Prostate gland (tissue), 2 donors: ENCODE results near the gene IGSF1. TPM values are rescaled to one million over a fixed set of nuclear protein-coding genes. Genes with fewer than 3 reads are reported as not detected.
A peak's percentile ranks its signal among the peaks of the same experiment; 100 is the strongest.

Experiments
- DNase-seq: peaks from one replicate; pipeline ENCODE4 v3.0.0-alpha.2; 2019; ENCODE audit warnings: low spot score
- H3K27ac ChIP-seq, 2 donors: fragments of 200-600 bp; sonication (generic); 2 replicates each; pipeline ENCODE4 v1.5.1; 2017 to 2019
- H3K27me3 ChIP-seq: fragments of 200-600 bp; sonication (generic); replicated peaks from 2 replicates; pipeline ENCODE4 v1.5.1; 2019; ENCODE audit not compliant: insufficient read depth
- H3K36me3 ChIP-seq, 2 donors: fragments of 200-600 bp; sonication (generic); 1 replicate in 1 of 2; 2 replicates in 1 of 2; pipeline versions ENCODE4 v1.5.1 to v1.8.1; 2017 to 2019
- H3K4me1 ChIP-seq: fragments of 200-600 bp; sonication (generic); replicated peaks from 2 replicates; pipeline ENCODE4 v1.5.1; 2019
- H3K4me3 ChIP-seq, 2 donors: fragments of 200-600 bp; sonication (generic); 2 replicates each; pipeline ENCODE4 v1.5.1; 2017 to 2019
- H3K9me3 ChIP-seq: fragments of 200-600 bp; sonication (generic); 2 replicates; pipeline ENCODE4 v1.5.1; 2017
- POLR2A ChIP-seq: fragments of 450-650 bp; IDR thresholded peaks from one replicate; pipeline ENCODE4 v1.6.1; 2016; ENCODE audit warnings: antibody characterized with exemption, mild to moderate bottlenecking
- POLR2AphosphoS5 ChIP-seq: sonication (generic); formaldehyde crosslinking; IDR thresholded peaks from one replicate; pipeline ENCODE4 v1.6.1; 2017; ENCODE audit warnings: antibody characterized with exemption
- WGBS: methylation state at CpG from one replicate; pipeline ENCODE4 v1.1.5; 2018; 5-methylcytosine and 5-hydroxymethylcytosine counted together
- intact Hi-C: fragments of 100-400 bp; cut with DNase I; formaldehyde crosslinking; loops from one replicate; pipeline ENCODE4 v1.14.2; 2022
- total RNA-seq, 2 donors: library from RNA; depleted of rRNA; stranded (reverse); fragments of >200 nt; gene quantifications; one replicate each; pipeline ENCODE4 v1.1.0, GENCODE V29; 2016
- TF ChIP-seq, protein P1 (sequence below), 4 experiments: fragments of 200-600 bp in 2 of 4; fragments of 450-650 bp in 2 of 4; sonication (generic) in 2 of 4; IDR thresholded peaks; 1 replicate in 3 of 4; 2 replicates in 1 of 4; pipeline ENCODE4 v1.5.1; 2016 to 2019; ENCODE audit warnings: antibody characterized with exemption in 4 of 4, mild to moderate bottlenecking in 2 of 4, moderate library complexity in 2 of 4

IGSF1 gene, protein sequence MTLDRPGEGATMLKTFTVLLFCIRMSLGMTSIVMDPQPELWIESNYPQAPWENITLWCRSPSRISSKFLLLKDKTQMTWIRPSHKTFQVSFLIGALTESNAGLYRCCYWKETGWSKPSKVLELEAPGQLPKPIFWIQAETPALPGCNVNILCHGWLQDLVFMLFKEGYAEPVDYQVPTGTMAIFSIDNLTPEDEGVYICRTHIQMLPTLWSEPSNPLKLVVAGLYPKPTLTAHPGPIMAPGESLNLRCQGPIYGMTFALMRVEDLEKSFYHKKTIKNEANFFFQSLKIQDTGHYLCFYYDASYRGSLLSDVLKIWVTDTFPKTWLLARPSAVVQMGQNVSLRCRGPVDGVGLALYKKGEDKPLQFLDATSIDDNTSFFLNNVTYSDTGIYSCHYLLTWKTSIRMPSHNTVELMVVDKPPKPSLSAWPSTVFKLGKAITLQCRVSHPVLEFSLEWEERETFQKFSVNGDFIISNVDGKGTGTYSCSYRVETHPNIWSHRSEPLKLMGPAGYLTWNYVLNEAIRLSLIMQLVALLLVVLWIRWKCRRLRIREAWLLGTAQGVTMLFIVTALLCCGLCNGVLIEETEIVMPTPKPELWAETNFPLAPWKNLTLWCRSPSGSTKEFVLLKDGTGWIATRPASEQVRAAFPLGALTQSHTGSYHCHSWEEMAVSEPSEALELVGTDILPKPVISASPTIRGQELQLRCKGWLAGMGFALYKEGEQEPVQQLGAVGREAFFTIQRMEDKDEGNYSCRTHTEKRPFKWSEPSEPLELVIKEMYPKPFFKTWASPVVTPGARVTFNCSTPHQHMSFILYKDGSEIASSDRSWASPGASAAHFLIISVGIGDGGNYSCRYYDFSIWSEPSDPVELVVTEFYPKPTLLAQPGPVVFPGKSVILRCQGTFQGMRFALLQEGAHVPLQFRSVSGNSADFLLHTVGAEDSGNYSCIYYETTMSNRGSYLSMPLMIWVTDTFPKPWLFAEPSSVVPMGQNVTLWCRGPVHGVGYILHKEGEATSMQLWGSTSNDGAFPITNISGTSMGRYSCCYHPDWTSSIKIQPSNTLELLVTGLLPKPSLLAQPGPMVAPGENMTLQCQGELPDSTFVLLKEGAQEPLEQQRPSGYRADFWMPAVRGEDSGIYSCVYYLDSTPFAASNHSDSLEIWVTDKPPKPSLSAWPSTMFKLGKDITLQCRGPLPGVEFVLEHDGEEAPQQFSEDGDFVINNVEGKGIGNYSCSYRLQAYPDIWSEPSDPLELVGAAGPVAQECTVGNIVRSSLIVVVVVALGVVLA (N-terminal part only)
- total RNA-seq, result 10 to 100 TPM in 1 of 2 donors, 1 to 10 TPM in 1; 1.5 to 11.0 TPM

DNA sequence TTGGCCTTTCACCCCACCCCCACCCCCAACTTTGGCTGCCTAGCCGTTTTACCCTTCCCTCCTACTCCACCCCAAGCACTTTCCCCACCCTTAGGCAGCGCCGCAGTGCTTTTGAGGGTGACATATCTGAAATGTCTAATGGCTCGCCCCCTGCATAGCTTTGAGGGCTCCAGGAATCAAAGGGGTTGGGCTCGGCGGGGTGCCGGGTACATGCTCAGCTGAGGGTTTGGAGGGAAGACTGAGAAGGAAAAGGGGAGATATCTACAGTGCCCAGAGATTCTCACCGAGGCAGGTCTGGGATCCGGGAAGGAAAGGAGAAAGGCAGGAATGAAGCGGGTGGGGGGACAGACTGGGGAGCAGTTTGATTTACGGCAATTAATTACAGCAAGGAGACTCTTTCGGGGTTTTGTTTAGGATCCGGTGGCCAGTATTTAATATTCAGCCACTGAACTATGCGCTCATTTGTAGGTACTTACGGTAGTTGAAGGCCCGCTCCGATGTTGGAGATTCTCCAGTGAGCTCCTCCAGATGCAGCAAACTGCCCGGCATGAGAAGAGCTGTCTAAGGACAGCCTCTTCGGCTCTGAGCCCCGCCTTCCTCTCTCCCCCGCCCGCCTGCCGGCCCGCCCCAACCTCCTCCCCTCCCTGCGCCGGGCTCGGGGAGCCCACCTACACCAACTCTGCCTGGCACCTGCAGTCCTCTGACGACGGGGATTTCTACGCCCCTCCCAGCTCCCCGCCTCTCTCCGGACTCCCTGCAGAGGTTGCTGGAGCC is at the start of gene IGSF1:
TSS of gene IGSF1 (minus strand) at position 569 of the 774 bp plus-strand sequence. CDS start 2,632 bp downstream, outside the sequence.
- no peaks in the 10 kb centered on the region for H3K9me3 ChIP-seq
- 0% methylated on average over 15 of the region's 32 CpGs for WGBS
- DNase-seq, result peak; percentile 4
- no peaks in the 10 kb centered on the region for H3K36me3 ChIP-seq
- H3K4me1 ChIP-seq, result no peaks in the 10 kb centered on the region
- H3K27me3 ChIP-seq, result no peaks in the 10 kb centered on the region
- H3K4me3 ChIP-seq, result no peak within 1 kb of the TSS
- intact Hi-C loops, result no loop called here
- TF ChIP-seq, protein P1, sequence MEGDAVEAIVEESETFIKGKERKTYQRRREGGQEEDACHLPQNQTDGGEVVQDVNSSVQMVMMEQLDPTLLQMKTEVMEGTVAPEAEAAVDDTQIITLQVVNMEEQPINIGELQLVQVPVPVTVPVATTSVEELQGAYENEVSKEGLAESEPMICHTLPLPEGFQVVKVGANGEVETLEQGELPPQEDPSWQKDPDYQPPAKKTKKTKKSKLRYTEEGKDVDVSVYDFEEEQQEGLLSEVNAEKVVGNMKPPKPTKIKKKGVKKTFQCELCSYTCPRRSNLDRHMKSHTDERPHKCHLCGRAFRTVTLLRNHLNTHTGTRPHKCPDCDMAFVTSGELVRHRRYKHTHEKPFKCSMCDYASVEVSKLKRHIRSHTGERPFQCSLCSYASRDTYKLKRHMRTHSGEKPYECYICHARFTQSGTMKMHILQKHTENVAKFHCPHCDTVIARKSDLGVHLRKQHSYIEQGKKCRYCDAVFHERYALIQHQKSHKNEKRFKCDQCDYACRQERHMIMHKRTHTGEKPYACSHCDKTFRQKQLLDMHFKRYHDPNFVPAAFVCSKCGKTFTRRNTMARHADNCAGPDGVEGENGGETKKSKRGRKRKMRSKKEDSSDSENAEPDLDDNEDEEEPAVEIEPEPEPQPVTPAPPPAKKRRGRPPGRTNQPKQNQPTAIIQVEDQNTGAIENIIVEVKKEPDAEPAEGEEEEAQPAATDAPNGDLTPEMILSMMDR (IDR thresholded peaks at IDR 0.05), result no peak
- TF ChIP-seq POLR2AphosphoS5, result no peak
- TF ChIP-seq POLR2A, result no peak
- no peak within 1 kb of the TSS for H3K27ac ChIP-seq

DNA sequence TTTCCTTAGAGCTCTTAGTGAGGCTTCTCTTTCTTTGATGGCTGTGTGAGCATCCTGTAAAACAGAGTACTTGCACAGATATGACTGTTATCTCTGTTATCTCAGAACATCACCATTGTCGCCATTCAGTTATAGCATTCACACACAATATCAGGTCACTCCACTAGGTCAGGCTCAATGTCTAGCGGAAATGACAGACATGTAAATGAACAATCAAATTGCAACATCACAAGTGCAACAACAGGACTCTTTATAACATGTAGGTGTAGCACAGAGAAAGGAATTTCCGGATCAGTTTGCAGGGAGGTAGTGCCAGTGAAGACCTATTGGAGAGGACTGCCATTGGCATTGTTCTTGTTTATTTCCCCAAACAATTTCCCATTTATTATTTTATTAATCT is 43.2 kb upstream of the IGSF1 start:
- WGBS, result 68% methylated on average over 3 of the region's 3 CpGs
- intact Hi-C loops, result no loop called here
- H3K36me3 ChIP-seq, result no peaks in the 10 kb centered on the region
- H3K27me3 ChIP-seq, result no peaks in the 10 kb centered on the region
- DNase-seq, result no peak
- no peak overlapping the region for H3K27ac ChIP-seq
- no peak for TF ChIP-seq POLR2AphosphoS5
- TF ChIP-seq, protein P1 (IDR thresholded peaks at IDR 0.05), result no peak
- H3K9me3 ChIP-seq, result no peaks in the 10 kb centered on the region
- no peak overlapping the region for H3K4me3 ChIP-seq
- no peaks in the 10 kb centered on the region for H3K4me1 ChIP-seq

DNA sequence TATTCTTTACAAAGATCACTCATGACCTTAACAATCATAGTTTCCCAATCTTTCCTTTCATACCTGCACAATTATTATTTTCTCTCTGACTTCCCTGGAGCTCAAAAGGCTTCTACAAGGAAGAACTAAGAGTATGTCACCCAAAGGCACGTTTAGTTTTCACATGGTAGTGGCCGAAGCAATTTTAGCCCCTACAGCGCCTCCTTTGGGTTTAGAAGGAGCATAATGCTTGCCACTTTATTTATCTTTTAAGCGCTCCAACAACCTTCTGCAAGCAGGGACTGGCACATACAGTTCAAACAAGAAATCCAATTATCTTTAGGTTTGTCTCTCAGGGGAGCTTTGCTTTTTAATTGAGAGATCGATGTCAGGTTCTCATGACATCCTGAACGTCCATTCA is 42.0 kb upstream of the IGSF1 start:
- no peaks in the 10 kb centered on the region for H3K36me3 ChIP-seq
- no peaks in the 10 kb centered on the region for H3K9me3 ChIP-seq
- no peak for DNase-seq
- WGBS, result 59% methylated on average over 6 of the region's 6 CpGs
- no peak overlapping the region for H3K4me3 ChIP-seq
- TF ChIP-seq POLR2A, result no peak
- no peak for TF ChIP-seq POLR2AphosphoS5
- TF ChIP-seq, protein P1 (IDR thresholded peaks at IDR 0.05), result no peak
- H3K4me1 ChIP-seq, result no peaks in the 10 kb centered on the region
- intact Hi-C loops, result no loop called here
- no peak overlapping the region for H3K27ac ChIP-seq
- H3K27me3 ChIP-seq, result no peaks in the 10 kb centered on the region

DNA sequence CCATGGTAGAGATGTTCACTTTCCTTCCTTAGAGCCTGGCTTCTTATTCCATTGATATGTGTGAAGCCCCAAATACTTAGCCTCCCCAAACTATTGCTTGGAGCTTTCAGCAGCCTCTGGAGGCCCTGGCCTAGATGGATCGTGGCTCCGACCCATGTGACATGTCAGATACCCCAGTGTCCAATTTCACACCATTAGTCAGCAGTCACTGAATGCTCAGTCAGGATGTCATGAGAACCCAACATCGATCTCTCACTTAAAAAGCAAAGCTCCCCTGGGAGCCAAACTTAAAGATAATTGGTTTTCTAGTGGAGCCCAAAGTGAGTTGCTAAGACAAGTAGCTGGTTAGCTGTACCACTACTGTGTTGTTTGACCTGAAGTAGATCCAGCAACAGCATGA is 41.6 kb upstream of the IGSF1 start:
- Histone ChIP-seq H3K27me3 (no peaks in the 10 kb centered on the region), H3K27ac (no peak overlapping the region), H3K36me3 (no peaks in the 10 kb centered on the region), H3K4me1 (no peaks in the 10 kb centered on the region), H3K9me3 (no peaks in the 10 kb centered on the region), H3K4me3 (no peak overlapping the region)
- TF ChIP-seq POLR2A, result no peak
- no peak for TF ChIP-seq POLR2AphosphoS5
- TF ChIP-seq, protein P1 (IDR thresholded peaks at IDR 0.05), result no peak
- WGBS, result 91% methylated on average over 2 of the region's 3 CpGs
- intact Hi-C loops, result no loop called here
- DNase-seq, result no peak
